OCI-LY1 (cell line): ENCODE results near the gene ZNF497.

Source experiments
- H2AFZ ChIP-seq: fragments of 200-600 bp; sonication (generic), shearing (Covaris generic); 2 replicates; pipeline ENCODE4 v1.6.0; 2014; ENCODE audit warnings: antibody characterized with exemption, mild to moderate bottlenecking, low read length
- H3F3A ChIP-seq: fragments of 200-600 bp; sonication (generic), shearing (Covaris generic); 2 replicates; pipeline ENCODE4 v1.6.0; 2014; ENCODE audit warnings: mild to moderate bottlenecking, antibody characterized with exemption, low read length, moderate library complexity; ENCODE audit not compliant: insufficient read depth
- H3K27ac ChIP-seq: fragments of 200-600 bp; sonication (generic); 2 replicates; pipeline ENCODE4 v1.5.1; 2014; ENCODE audit warnings: low read length, mixed run types, mild to moderate bottlenecking, low read depth; ENCODE audit not compliant: poor library complexity, severe bottlenecking
- H3K27me3 ChIP-seq: fragments of 200-600 bp; sonication (generic); 2 replicates; pipeline ENCODE4 v1.6.0; 2014; ENCODE audit warnings: antibody characterized with exemption, mild to moderate bottlenecking, low read length, moderate library complexity; ENCODE audit not compliant: insufficient read depth
- H3K36me3 ChIP-seq: fragments of 200-600 bp; sonication (generic); 2 replicates; pipeline ENCODE4 v1.6.1; 2014; ENCODE audit warnings: mild to moderate bottlenecking, antibody characterized with exemption, low read length, moderate library complexity, mixed read lengths; ENCODE audit not compliant: insufficient read depth
- H3K4me1 ChIP-seq: fragments of 200-600 bp; sonication (generic); 2 replicates; pipeline ENCODE4 v1.5.1; 2014; ENCODE audit warnings: mild to moderate bottlenecking, low read length, moderate library complexity; ENCODE audit not compliant: insufficient read depth, severe bottlenecking
- H3K4me2 ChIP-seq: fragments of 200-600 bp; sonication (generic), shearing (Covaris generic); 2 replicates; pipeline ENCODE4 v1.6.1; 2014; ENCODE audit warnings: low read length
- H3K4me3 ChIP-seq: fragments of 200-600 bp; sonication (generic); 2 replicates; pipeline ENCODE4 v1.5.1; 2014; ENCODE audit warnings: low read length, low read depth, mild to moderate bottlenecking, mixed read lengths; ENCODE audit not compliant: poor library complexity, severe bottlenecking
- H3K79me2 ChIP-seq: fragments of 200-600 bp; shearing (Covaris generic); 2 replicates; pipeline ENCODE4 v1.6.1; 2016; ENCODE audit warnings: mixed run types, low read length, mixed read lengths; ENCODE audit not compliant: insufficient read depth
- H3K9ac ChIP-seq: fragments of 200-600 bp; sonication (generic), shearing (Covaris generic); 2 replicates; pipeline ENCODE4 v1.6.1; 2014; ENCODE audit warnings: mild to moderate bottlenecking, low read length, mixed read lengths
- H3K9me2 ChIP-seq: fragments of 200-600 bp; sonication (generic), shearing (Covaris generic); 2 replicates; pipeline ENCODE4 v1.6.1; 2014; ENCODE audit warnings: low read depth, mild to moderate bottlenecking, low read length, mixed read lengths
- H3K9me3 ChIP-seq: fragments of 200-600 bp; shearing (Covaris generic); 2 replicates; pipeline ENCODE4 v1.6.1; 2014; ENCODE audit warnings: low read length, mixed read lengths
- H4K20me1 ChIP-seq: fragments of 200-600 bp; sonication (generic), shearing (Covaris generic); 2 replicates; pipeline ENCODE4 v1.6.0; 2016; ENCODE audit warnings: mild to moderate bottlenecking, low read length; ENCODE audit not compliant: insufficient read depth
- CTCF ChIP-seq: fragments of 200-600 bp; sonication (generic), shearing (Covaris generic); IDR thresholded peaks from 2 replicates; pipeline ENCODE4 v1.5.1; 2017; ENCODE audit warnings: mild to moderate bottlenecking, antibody characterized with exemption, low read length, moderate library complexity, mixed read lengths
- EZH2 ChIP-seq: fragments of 200-600 bp; sonication (generic), shearing (Covaris generic); IDR thresholded peaks from 2 replicates; pipeline ENCODE4 v1.8.0; 2017; ENCODE audit warnings: borderline replicate concordance, mixed run types, mild to moderate bottlenecking, antibody characterized with exemption, low read length, moderate library complexity, mixed read lengths

Gene ZNF497

GRCh38 chr19:58338336-58338735, 24.2 kb downstream of the ZNF497 start:
- H3K36me3 ChIP-seq: peaks cover 53% of the 10 kb centered on the region
- H3K4me1 ChIP-seq: no peaks in the 10 kb centered on the region
- H4K20me1 ChIP-seq: no peaks in the 10 kb centered on the region
- H3K27ac ChIP-seq: no peak overlapping the region
- H3F3A ChIP-seq: no peaks in the 10 kb centered on the region
- H3K4me3 ChIP-seq: no peak overlapping the region
- no peaks in the 10 kb centered on the region for H3K27me3 ChIP-seq
- no peak for TF ChIP-seq CTCF
- no peak for TF ChIP-seq EZH2
- no peak overlapping the region for H3K9ac ChIP-seq
- no peaks in the 10 kb centered on the region; the same call in 1 of the 2 replicates for H3K9me3 ChIP-seq
- H3K9me2 ChIP-seq: no peaks in the 10 kb centered on the region
- no peak overlapping the region for H2AFZ ChIP-seq
- H3K79me2 ChIP-seq: no peaks in the 10 kb centered on the region
- no peak overlapping the region for H3K4me2 ChIP-seq

- H2AFZ ChIP-seq: no peak overlapping the region
- no peaks in the 10 kb centered on the region; the same call in 1 of the 2 replicates for H3K9me3 ChIP-seq
- H3K4me2 ChIP-seq: no peak overlapping the region
- no peaks in the 10 kb centered on the region for H4K20me1 ChIP-seq
- H3K9me2 ChIP-seq: no peaks in the 10 kb centered on the region
- no peaks in the 10 kb centered on the region for H3F3A ChIP-seq
- no peak overlapping the region for H3K27ac ChIP-seq
- no peaks in the 10 kb centered on the region for H3K4me1 ChIP-seq
- TF ChIP-seq EZH2: no peak
- no peak for TF ChIP-seq CTCF
- H3K36me3 ChIP-seq: peaks cover 53% of the 10 kb centered on the region
- H3K79me2 ChIP-seq: no peaks in the 10 kb centered on the region
- no peak overlapping the region for H3K4me3 ChIP-seq
- no peak overlapping the region for H3K9ac ChIP-seq
- H3K27me3 ChIP-seq: no peaks in the 10 kb centered on the region
Observed at GRCh38 chr19:58336820-58337219, 25.7 kb downstream of the ZNF497 start.

- Histone ChIP-seq H3K27ac (no peak overlapping the region), H3K79me2 (no peaks in the 10 kb centered on the region), H3K9me3 (no peaks in the 10 kb centered on the region; the same call in 1 of the 2 replicates), H3K4me2 (no peak overlapping the region), H3K36me3 (peaks cover 52% of the 10 kb centered on the region), H3K4me1 (no peaks in the 10 kb centered on the region), H3K9ac (no peak overlapping the region), H3K27me3 (no peaks in the 10 kb centered on the region), H2AFZ (no peak overlapping the region), H4K20me1 (no peaks in the 10 kb centered on the region), H3F3A (no peaks in the 10 kb centered on the region), H3K4me3 (no peak overlapping the region), H3K9me2 (no peaks in the 10 kb centered on the region)
- TF ChIP-seq EZH2 (no peak), CTCF (no peak)
Observed at GRCh38 chr19:58336216-58336615, 26.3 kb downstream of the ZNF497 start.
